Endothelial cell of umbilical vein (primary cell): Measurements from ENCODE around the gene AP1G2. TPM values are rescaled to one million over a fixed set of nuclear protein-coding genes. Genes with fewer than 3 reads are reported as not detected.

Experiments used
- BruUV-seq: library from RNA; stranded (reverse); fragments of 400-500 nt; replicated peaks from 2 replicates; lab custom pipeline; 2021; lab: Mats Ljungman, UMichigan
- CTCF ChIA-PET: fragments of 300-600, 350-600 bp; sonication (Branson Sonifier 250); formaldehyde crosslinking; loops from one replicate; lab custom pipeline; 2021; ENCODE audit warnings: antibody characterized with exemption, inconsistent platforms; lab: Charles Lee
- POLR2A ChIA-PET: fragments of 300-600, 350-600 bp; sonication (Branson Sonifier 250); formaldehyde crosslinking; loops from one replicate; lab custom pipeline; 2021; ENCODE audit warnings: antibody characterized with exemption, inconsistent platforms; lab: Charles Lee
- DNase-seq: peaks from one replicate; pipeline ENCODE4 v3.0.0-alpha.2; 2011; ENCODE audit warnings: low read depth, low spot score
- FAIRE-seq: peaks from 2 replicates; lab custom pipeline; 2011; peaks lifted over from hg19 to GRCh38; lab: Jason Lieb, UNC
- H2AFZ ChIP-seq: 2 replicates; pipeline ENCODE4 v1.6.0; 2012; ENCODE audit warnings: low read depth, low read length, control low read depth, inconsistent platforms
- H3K27ac ChIP-seq: 2 replicates; pipeline ENCODE4 v1.5.1; 2011; ENCODE audit warnings: low read depth, mild to moderate bottlenecking, control low read depth, low read length, moderate library complexity; ENCODE audit not compliant: insufficient read depth
- H3K27me3 ChIP-seq, 2 experiments: 2 replicates each; pipeline versions ENCODE4 v1.6.0 to v1.6.1; 2011; ENCODE audit warnings: low read length in 2 of 2, mixed read lengths in 1 of 2; ENCODE audit not compliant: control insufficient read depth in 2 of 2, insufficient read depth in 2 of 2
- H3K36me3 ChIP-seq, 2 experiments: 2 replicates in 1 of 2; 3 replicates in 1 of 2; pipeline ENCODE4 v1.5.1; 2011; ENCODE audit warnings: low read length in 2 of 2, mild to moderate bottlenecking in 1 of 2, moderate library complexity in 1 of 2; ENCODE audit not compliant: control insufficient read depth in 2 of 2, insufficient read depth in 2 of 2; ENCODE audit errors: extremely low read depth in 1 of 2
- H3K4me1 ChIP-seq: 3 replicates; pipeline ENCODE4 v1.5.1; 2011; ENCODE audit warnings: mild to moderate bottlenecking, low read length; ENCODE audit not compliant: control insufficient read depth, insufficient read depth; ENCODE audit errors: extremely low read depth
- H3K4me2 ChIP-seq: 2 replicates; pipeline ENCODE4 v1.6.1; 2011; ENCODE audit warnings: low read length, control low read depth, mixed read lengths; ENCODE audit not compliant: insufficient read depth
- H3K4me3 ChIP-seq, 3 experiments: fragments of 200-600 bp in 1 of 3; sonication (generic), shearing (Covaris generic) in 1 of 3; replicated peaks in 1 of 3; 2 replicates each; pipeline ENCODE4 v1.5.1; 2011 to 2016; ENCODE audit warnings: control low read depth in 3 of 3, low read length in 3 of 3, mild to moderate bottlenecking in 2 of 3, inconsistent platforms in 1 of 3, low read depth in 1 of 3, moderate library complexity in 1 of 3; ENCODE audit not compliant: insufficient read depth in 1 of 3
- H3K79me2 ChIP-seq: 2 replicates; pipeline ENCODE4 v1.6.0; 2012; ENCODE audit warnings: low read length, inconsistent platforms; ENCODE audit not compliant: control insufficient read depth, insufficient read depth
- H3K9ac ChIP-seq: replicated peaks from 2 replicates; pipeline ENCODE3; 2011; ENCODE audit warnings: low read length, control low read depth; ENCODE audit not compliant: insufficient read depth; ENCODE audit errors: extremely low read depth
- H3K9me1 ChIP-seq: replicated peaks from 3 replicates; pipeline ENCODE4 v1.6.0; 2011; ENCODE audit warnings: mild to moderate bottlenecking, low read length; ENCODE audit not compliant: control insufficient read depth, insufficient read depth; ENCODE audit errors: extremely low read depth
- H3K9me3 ChIP-seq: replicated peaks from 2 replicates; pipeline ENCODE4 v1.5.1; 2012; ENCODE audit warnings: low read length, inconsistent platforms; ENCODE audit not compliant: control insufficient read depth, insufficient read depth
- H4K20me1 ChIP-seq: replicated peaks from 2 replicates; pipeline ENCODE3; 2011; ENCODE audit warnings: mild to moderate bottlenecking, low read length; ENCODE audit not compliant: control insufficient read depth, insufficient read depth; ENCODE audit errors: extremely low read depth
- CTCF ChIP-seq, 2 donors: IDR thresholded peaks; 1 replicate in 1 of 2; 2 replicates in 1 of 2; pipeline ENCODE4 v1.5.1; 2011; ENCODE audit warnings: low read length in 2 of 2, mild to moderate bottlenecking in 2 of 2, moderate library complexity in 2 of 2, control low read depth in 1 of 2, inconsistent platforms in 1 of 2, low read depth in 1 of 2; ENCODE audit not compliant: insufficient read depth in 1 of 2; ENCODE audit errors: extremely low read depth in 1 of 2
- EZH2 ChIP-seq: IDR thresholded peaks from 2 replicates; pipeline ENCODE4 v1.6.1; 2012; ENCODE audit warnings: borderline replicate concordance, low read depth, mild to moderate bottlenecking, moderate library complexity, low read length, inconsistent platforms; ENCODE audit not compliant: severe bottlenecking
- FOS ChIP-seq: IDR thresholded peaks from 2 replicates; pipeline ENCODE4 v1.6.1; 2011; ENCODE audit warnings: mild to moderate bottlenecking, low read length, moderate library complexity, borderline replicate concordance; ENCODE audit not compliant: insufficient read depth
- GATA2 ChIP-seq: IDR thresholded peaks from 2 replicates; pipeline ENCODE4 v1.7.0; 2011; ENCODE audit warnings: low read depth, mild to moderate bottlenecking, moderate library complexity, mixed read lengths, low read length; ENCODE audit not compliant: insufficient read length, insufficient read depth
- JUN ChIP-seq: IDR thresholded peaks from 2 replicates; pipeline ENCODE4 v1.6.1; 2011; ENCODE audit warnings: borderline replicate concordance, low read depth; ENCODE audit not compliant: insufficient read length, insufficient read depth
- MAX ChIP-seq: IDR thresholded peaks from 2 replicates; pipeline ENCODE4 v1.6.1; 2011; ENCODE audit not compliant: insufficient read depth, insufficient read length
- MYC ChIP-seq: IDR thresholded peaks from one replicate; pipeline ENCODE4 v1.6.1; 2011; ENCODE audit warnings: mild to moderate bottlenecking, low read depth, low read length
- POLR2A ChIP-seq: IDR thresholded peaks from 2 replicates; pipeline ENCODE4 v1.6.1; 2012; ENCODE audit warnings: low read depth, mild to moderate bottlenecking, control low read depth, low read length
- POLR2AphosphoS5 ChIP-seq: IDR thresholded peaks from 2 replicates; pipeline ENCODE4 v1.6.1; 2012; ENCODE audit warnings: low read depth, mild to moderate bottlenecking, control low read depth, low read length, moderate library complexity; ENCODE audit not compliant: insufficient read depth
- dilution Hi-C: fragments of 300-500 bp; cut with MboI; formaldehyde crosslinking; loops from one replicate; pipeline ENCODE4 v1.15.0; 2019; ENCODE audit warnings: low sequenced_read_pairs; ENCODE audit not compliant: extremely low pct_ligation_motif_present
- intact Hi-C: fragments of 100-400 bp; cut with micrococcal nuclease; formaldehyde crosslinking; loops from one replicate; pipeline ENCODE4 v1.10.0; 2022
- polyA plus RNA-seq, 4 experiments: library from polyadenylated mRNA; depleted of rRNA in 3 of 4; stranded (reverse) in 3 of 4; unstranded in 1 of 4; fragments of >200 nt; gene quantifications; 2 replicates each; pipeline versions ENCODE4 v1.2.1 to v1.2.3, GENCODE V29; 2011 to 2012; ENCODE audit warnings: missing spikeins in 1 of 4
- total RNA-seq: library from RNA; stranded (reverse); gene quantifications from 2 replicates; pipeline ENCODE4 v1.2.3, GENCODE V29; 2021

AP1G2 gene
- total and polyA plus RNA-seq, 2 donors (not counting 3 experiments of a cell fraction or from before 2014, with no cell fraction given): 39.0 to 55.8 TPM

DNA sequence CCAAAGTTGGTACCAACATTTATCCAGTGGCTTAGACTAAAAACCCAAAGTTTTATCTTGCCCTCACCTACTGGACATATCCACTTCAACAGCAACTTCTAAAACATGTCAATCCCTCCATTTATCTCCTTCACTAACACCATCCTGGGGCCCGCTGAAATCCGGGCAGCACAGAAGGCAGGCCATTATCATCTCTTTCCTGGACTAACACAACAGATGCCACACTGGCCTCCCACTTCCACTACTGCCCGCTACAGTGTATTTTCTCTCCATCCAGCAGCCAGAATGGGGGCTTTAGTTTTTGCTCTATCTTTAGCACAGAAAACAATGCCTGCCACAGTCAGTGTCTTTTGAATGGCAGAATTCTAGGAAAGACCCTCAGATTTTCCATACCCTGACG, 31.6 kb downstream of the AP1G2 start:
- Histone ChIP-seq H3K27me3 (no peaks in the 10 kb centered on the region), H3K9ac (no peak overlapping the region), H3K9me3 (no peaks in the 10 kb centered on the region), H4K20me1 (no peaks in the 10 kb centered on the region), H3K9me1 (no peaks in the 10 kb centered on the region), H3K27ac (no peak overlapping the region), H3K4me1 (no peaks in the 10 kb centered on the region), H2AFZ (no peak overlapping the region), H3K4me3 (no peak overlapping the region), H3K79me2 (no peaks in the 10 kb centered on the region), H3K36me3 (no peaks in the 10 kb centered on the region), H3K4me2 (no peak overlapping the region)
- intact Hi-C loops: no loop called here
- no TSS peak for BruUV-seq
- TF ChIP-seq FOS (no peak), POLR2AphosphoS5 (no peak), EZH2 (no peak), CTCF (IDR thresholded peaks at IDR 0.05; ENCODE audit: extremely low read depth in 1 of 2, insufficient read depth in 1 of 2, low read depth in 1 of 2, low read length in 2 of 2) (no peak), GATA2 (no peak), MYC (no peak), POLR2A (no peak), MAX (no peak), JUN (no peak)
- CTCF ChIA-PET: no interaction called here
- POLR2A ChIA-PET: no interaction called here
- dilution Hi-C loops: no loop called here
- no peak for DNase-seq
- FAIRE-seq: no peak
